HG02623 (cell line): ENCODE results near the gene CDK10.
"Not testable (repeated sequence)": the region's sequence is repeated elsewhere in the genome, so short reads cannot be mapped to it uniquely, and the experiment has no call there.

ENCODE experiments used
- ATAC-seq: cut with Tn5 transposase; IDR thresholded peaks from one replicate; pipeline ENCODE4 v1.9.1; 2021; ENCODE audit warnings: moderate library complexity; ENCODE audit not compliant: unreplicated experiment

Gene CDK10

GRCh38 chr16:89686520-89687091 is at the start of gene CDK10:
CDK10 (plus strand) TSS chr16:89686689; CDS start chr16:89686711, 22 bp downstream.
- ATAC-seq, result peak; percentile 75

GRCh38 chr16:89637379-89637778 is 49.1 kb upstream of the CDK10 start:
- ATAC-seq, result no peak

GRCh38 chr16:89638455-89638854 is 48.0 kb upstream of the CDK10 start:
- ATAC-seq, result no peak

GRCh38 chr16:89639385-89639784 is 47.1 kb upstream of the CDK10 start:
- no peak for ATAC-seq

GRCh38 chr16:89641458-89642119 is 44.9 kb upstream of the CDK10 start:
- no peak for ATAC-seq

GRCh38 chr16:89642574-89642973 is 43.9 kb upstream of the CDK10 start:
- no peak for ATAC-seq

- ATAC-seq, result no peak
Measured at GRCh38 chr16:89643769-89644300, 42.7 kb upstream of the CDK10 start.

- no peak for ATAC-seq
Measured at GRCh38 chr16:89645122-89645521, 41.4 kb upstream of the CDK10 start.

GRCh38 chr16:89646270-89646669 is 40.2 kb upstream of the CDK10 start:
- no peak for ATAC-seq

GRCh38 chr16:89646906-89647305 is 39.6 kb upstream of the CDK10 start:
- no peak for ATAC-seq

- ATAC-seq, result no peak
Measured at GRCh38 chr16:89651584-89651983, 34.9 kb upstream of the CDK10 start.

GRCh38 chr16:89653656-89654295 is 32.7 kb upstream of the CDK10 start:
- ATAC-seq, result no peak

- ATAC-seq, result no peak
Measured at GRCh38 chr16:89655062-89655643, 31.3 kb upstream of the CDK10 start.

GRCh38 chr16:89656435-89657121 is 29.9 kb upstream of the CDK10 start:
- ATAC-seq, result no peak

GRCh38 chr16:89657442-89658220 is 28.9 kb upstream of the CDK10 start, which contains the start of the genes CHMP1A and SPATA33:
CHMP1A (minus strand) TSS chr16:89657708; CDS start chr16:89657588, 120 bp downstream.
SPATA33 (plus strand) TSS chr16:89657836; CDS start chr16:89657912, 76 bp downstream.
- peak; percentile 88 for ATAC-seq

- no peak for ATAC-seq
Measured at GRCh38 chr16:89658221-89658879, 28.1 kb upstream of the CDK10 start.

- no peak for ATAC-seq
Measured at GRCh38 chr16:89660146-89660545, 26.3 kb upstream of the CDK10 start.

GRCh38 chr16:89661215-89661614 is 25.3 kb upstream of the CDK10 start:
- ATAC-seq, result no peak

- ATAC-seq, result not testable (repeated sequence)
Measured at GRCh38 chr16:89664238-89664637, 22.3 kb upstream of the CDK10 start.

- ATAC-seq, result not testable (repeated sequence)
Measured at GRCh38 chr16:89667000-89667399, 19.5 kb upstream of the CDK10 start.
